Neural crest cell (in vitro differentiated cells): Measurements from ENCODE around the gene VTA1. TPM values are rescaled to one million over a fixed set of nuclear protein-coding genes. Genes with fewer than 3 reads are reported as not detected.

Experiments used
- DNase-seq: peaks from one replicate; pipeline ENCODE4 v3.0.0; 2021; ENCODE audit warnings: low read depth, mixed read lengths, low spot score
- H3K27ac Mint-ChIP-seq: one replicate; pipeline ENCODE4 v1.8.0; 2021; ENCODE audit warnings: mild to moderate bottlenecking, mixed read lengths; ENCODE audit not compliant: unreplicated experiment
- H3K27me3 Mint-ChIP-seq: 2 replicates; pipeline ENCODE4 v1.8.0; 2021; ENCODE audit warnings: low read depth, mild to moderate bottlenecking, mixed read lengths
- H3K36me3 Mint-ChIP-seq: 2 replicates; pipeline ENCODE4 v1.8.0; 2021; ENCODE audit warnings: low read depth, mild to moderate bottlenecking, mixed read lengths
- H3K4me1 Mint-ChIP-seq: 2 replicates; pipeline ENCODE4 v1.8.0; 2021; ENCODE audit warnings: mixed read lengths
- H3K4me3 Mint-ChIP-seq: one replicate; pipeline ENCODE4 v1.8.0; 2021; ENCODE audit warnings: mild to moderate bottlenecking, mixed read lengths
- H3K9me3 Mint-ChIP-seq: 2 replicates; pipeline ENCODE4 v1.8.0; 2021; ENCODE audit warnings: mixed read lengths
- CTCF ChIP-seq: fragments of 200-600 bp; sonication (generic); conservative IDR thresholded peaks from 2 replicates; pipeline ENCODE4 v1.5.0; 2021; ENCODE audit warnings: antibody characterized with exemption, mild to moderate bottlenecking
- total RNA-seq: library from RNA; stranded (reverse); gene quantifications from 2 replicates; pipeline ENCODE4 v1.2.1, GENCODE V29; 2021

Gene VTA1
- total RNA-seq, 1 donor from 2014 or later = 48.1 TPM

- H3K27ac Mint-ChIP-seq = no peak overlapping the region
- no peak for TF ChIP-seq CTCF
- H3K4me1 Mint-ChIP-seq = peaks cover 33% of the 10 kb centered on the region
- H3K36me3 Mint-ChIP-seq = peaks cover 2% of the 10 kb centered on the region
- H3K4me3 Mint-ChIP-seq = no peak overlapping the region
- H3K27me3 Mint-ChIP-seq = no peaks in the 10 kb centered on the region
- H3K9me3 Mint-ChIP-seq = no peaks in the 10 kb centered on the region
- no peak for DNase-seq
Measured at GRCh38 chr6:142152746-142153145, 5.7 kb downstream of the VTA1 start.

GRCh38 chr6:142153196-142153595 is 6.1 kb downstream of the VTA1 start:
- H3K4me1 Mint-ChIP-seq = peaks cover 28% of the 10 kb centered on the region
- no peak for DNase-seq
- no peak overlapping the region for H3K4me3 Mint-ChIP-seq
- H3K9me3 Mint-ChIP-seq = no peaks in the 10 kb centered on the region
- no peaks in the 10 kb centered on the region for H3K27me3 Mint-ChIP-seq
- no peak for TF ChIP-seq CTCF
- H3K27ac Mint-ChIP-seq = no peak overlapping the region
- H3K36me3 Mint-ChIP-seq = peaks cover 2% of the 10 kb centered on the region

- Mint-ChIP-seq H3K4me1 (peaks cover 18% of the 10 kb centered on the region), H3K9me3 (no peaks in the 10 kb centered on the region), H3K27me3 (no peaks in the 10 kb centered on the region), H3K4me3 (no peak overlapping the region), H3K36me3 (peaks cover 2% of the 10 kb centered on the region), H3K27ac (no peak overlapping the region)
- DNase-seq = no peak
- no peak for TF ChIP-seq CTCF
Measured at GRCh38 chr6:142154336-142154735, 7.3 kb downstream of the VTA1 start.

- H3K4me3 Mint-ChIP-seq = no peak overlapping the region
- H3K27ac Mint-ChIP-seq = no peak overlapping the region
Measured at GRCh38 chr6:142155091-142155490, 8.0 kb downstream of the VTA1 start.

GRCh38 chr6:142155895-142156757 is 9.1 kb downstream of the VTA1 start:
- H3K27me3 Mint-ChIP-seq = no peaks in the 10 kb centered on the region
- peak; percentile 73 for TF ChIP-seq CTCF
- H3K4me1 Mint-ChIP-seq = peaks cover 11% of the 10 kb centered on the region
- H3K9me3 Mint-ChIP-seq = no peaks in the 10 kb centered on the region
- no peaks in the 10 kb centered on the region for H3K36me3 Mint-ChIP-seq
- no peak overlapping the region for H3K4me3 Mint-ChIP-seq
- H3K27ac Mint-ChIP-seq = no peak overlapping the region
- DNase-seq = no peak

More at GRCh38 chr6:142155091-142155490, 8.0 kb downstream of the VTA1 start:
- DNase-seq = no peak
- peaks cover 11% of the 10 kb centered on the region for H3K4me1 Mint-ChIP-seq
- H3K36me3 Mint-ChIP-seq = peaks cover 2% of the 10 kb centered on the region
- H3K9me3 Mint-ChIP-seq = no peaks in the 10 kb centered on the region
- no peak for TF ChIP-seq CTCF
- no peaks in the 10 kb centered on the region for H3K27me3 Mint-ChIP-seq
